NCI-H510A (cell line): ENCODE results near the gene PTGES3.

Experiments
- DNase-seq: peaks from one replicate; lab custom pipeline; 2025; lab: John Stamatoyannopoulos, UW

Gene PTGES3

GRCh38 chr12:56629459-56630179 lies 58.5 kb downstream of the PTGES3 start:
- DNase-seq: no peak

GRCh38 chr12:56628671-56629458 lies 59.2 kb downstream of the PTGES3 start:
- DNase-seq: peak; percentile 11

- no peak for DNase-seq
Measured at GRCh38 chr12:56626701-56627100, 61.4 kb downstream of the PTGES3 start.

- DNase-seq: no peak
Measured at GRCh38 chr12:56622535-56622934, 65.5 kb downstream of the PTGES3 start.

GRCh38 chr12:56616925-56617324 lies 71.2 kb downstream of the PTGES3 start:
- no peak for DNase-seq

GRCh38 chr12:56616244-56616643 lies 71.8 kb downstream of the PTGES3 start:
- no peak for DNase-seq

- no peak for DNase-seq
Measured at GRCh38 chr12:56614627-56615026, 73.5 kb downstream of the PTGES3 start.
